HCT116 (cell line): ENCODE data around the gene MRPS18A.

Experiments
- CEBPB ChIP-seq: IDR thresholded peaks from 2 replicates; pipeline ENCODE4 v1.6.1; 2012; ENCODE audit warnings: low read depth
- ELF1 ChIP-seq: IDR thresholded peaks from 2 replicates; pipeline ENCODE4 v1.6.1; 2012; ENCODE audit warnings: low read depth, borderline replicate concordance
- EZH2 ChIP-seq: fragments of 200-600 bp; sonication (generic); IDR thresholded peaks from 2 replicates; pipeline ENCODE4 v1.6.1; 2017; ENCODE audit warnings: antibody characterized with exemption, mixed run types
- EZH2phosphoT487 ChIP-seq: fragments of 200-600 bp; IDR thresholded peaks from 2 replicates; pipeline ENCODE4 v1.6.1; 2018; ENCODE audit warnings: antibody characterized with exemption, borderline replicate concordance
- POLR2A ChIP-seq: IDR thresholded peaks from 2 replicates; pipeline ENCODE4 v1.7.0; 2011; ENCODE audit warnings: borderline replicate concordance; ENCODE audit not compliant: insufficient read depth, insufficient read length; ENCODE audit errors: extremely low read depth
- POLR2AphosphoS5 ChIP-seq: IDR thresholded peaks from 2 replicates; pipeline ENCODE4 v1.6.1; 2011; ENCODE audit warnings: mild to moderate bottlenecking, low read depth, low read length, moderate library complexity
- SIN3A ChIP-seq: IDR thresholded peaks from 2 replicates; pipeline ENCODE4 v1.6.1; 2012; ENCODE audit warnings: low read depth
- SP1 ChIP-seq: IDR thresholded peaks from 2 replicates; pipeline ENCODE4 v1.6.1; 2012; ENCODE audit warnings: low read depth
- SRF ChIP-seq: IDR thresholded peaks from 2 replicates; pipeline ENCODE4 v1.6.1; 2012; ENCODE audit warnings: low read depth
- TCF7L2 ChIP-seq: IDR thresholded peaks from 2 replicates; pipeline ENCODE4 v1.7.0; 2011; ENCODE audit warnings: borderline replicate concordance, inconsistent platforms; ENCODE audit not compliant: insufficient read depth, insufficient read length; ENCODE audit errors: extremely low read depth
- YY1 ChIP-seq: IDR thresholded peaks from 2 replicates; pipeline ENCODE4 v1.6.1; 2011; ENCODE audit warnings: low read length, low read depth, moderate library complexity, mild to moderate bottlenecking; ENCODE audit not compliant: insufficient replicate concordance; ENCODE audit errors: extremely low read depth
- TF ChIP-seq, protein P1 (sequence below), 3 experiments: fragments of 200-600 bp in 1 of 3; sonication (generic) in 1 of 3; IDR thresholded peaks in 2 of 3; conservative IDR thresholded peaks in 1 of 3; 2 replicates each; pipeline ENCODE4 v1.5.1; 2012 to 2017; ENCODE audit warnings: low read depth in 2 of 3, low read length in 2 of 3, antibody characterized with exemption in 1 of 3, borderline replicate concordance in 1 of 3, control low read depth in 1 of 3, mild to moderate bottlenecking in 1 of 3, mixed read lengths in 1 of 3, mixed run types in 1 of 3, moderate library complexity in 1 of 3; ENCODE audit not compliant: insufficient read depth in 1 of 3

- TF ChIP-seq, protein P1, sequence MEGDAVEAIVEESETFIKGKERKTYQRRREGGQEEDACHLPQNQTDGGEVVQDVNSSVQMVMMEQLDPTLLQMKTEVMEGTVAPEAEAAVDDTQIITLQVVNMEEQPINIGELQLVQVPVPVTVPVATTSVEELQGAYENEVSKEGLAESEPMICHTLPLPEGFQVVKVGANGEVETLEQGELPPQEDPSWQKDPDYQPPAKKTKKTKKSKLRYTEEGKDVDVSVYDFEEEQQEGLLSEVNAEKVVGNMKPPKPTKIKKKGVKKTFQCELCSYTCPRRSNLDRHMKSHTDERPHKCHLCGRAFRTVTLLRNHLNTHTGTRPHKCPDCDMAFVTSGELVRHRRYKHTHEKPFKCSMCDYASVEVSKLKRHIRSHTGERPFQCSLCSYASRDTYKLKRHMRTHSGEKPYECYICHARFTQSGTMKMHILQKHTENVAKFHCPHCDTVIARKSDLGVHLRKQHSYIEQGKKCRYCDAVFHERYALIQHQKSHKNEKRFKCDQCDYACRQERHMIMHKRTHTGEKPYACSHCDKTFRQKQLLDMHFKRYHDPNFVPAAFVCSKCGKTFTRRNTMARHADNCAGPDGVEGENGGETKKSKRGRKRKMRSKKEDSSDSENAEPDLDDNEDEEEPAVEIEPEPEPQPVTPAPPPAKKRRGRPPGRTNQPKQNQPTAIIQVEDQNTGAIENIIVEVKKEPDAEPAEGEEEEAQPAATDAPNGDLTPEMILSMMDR (IDR thresholded peaks at IDR 0.05 in 2 of 3, conservative IDR thresholded peaks at IDR 0.05 in 1 of 3; ENCODE audit: borderline replicate concordance in 1 of 3, insufficient read depth in 1 of 3, low read depth in 2 of 3, low read length in 2 of 3): no peak
- TF ChIP-seq SIN3A (no peak), SP1 (no peak), EZH2 (no peak), SRF (no peak), POLR2AphosphoS5 (no peak), ELF1 (no peak), CEBPB (no peak), TCF7L2 (no peak), POLR2A (no peak), YY1 (no peak), EZH2phosphoT487 (no peak)
Measured at GRCh38 chr6:43669922-43670622, 17.5 kb downstream of the MRPS18A start.
